Activated naive CD4-positive, alpha-beta T cell treated with anti-CD3 and anti-CD28 coated beads for 36 hours (primary cell): ENCODE results near the gene ZNF219. TPM values are rescaled to one million over a fixed set of nuclear protein-coding genes. Genes with fewer than 3 reads are reported as not detected.
A peak's percentile ranks its signal among the peaks of the same experiment; 100 is the strongest.

Source experiments
- CTCF ChIA-PET: fragments of 350-600 bp; sonication (Branson Sonifier 250); formaldehyde crosslinking; loops from one replicate; lab custom pipeline; 2021; ENCODE audit warnings: antibody characterized with exemption; lab: Charles Lee
- DNase-seq: peaks from one replicate; pipeline ENCODE4 v3.0.0-alpha.2; 2020
- H3K27ac Mint-ChIP-seq: one replicate; pipeline ENCODE4 v1.8.0; 2021; ENCODE audit warnings: mild to moderate bottlenecking, mixed read lengths
- H3K27me3 Mint-ChIP-seq: one replicate; pipeline ENCODE4 v1.8.0; 2021; ENCODE audit warnings: low read depth, mixed read lengths
- H3K36me3 Mint-ChIP-seq: one replicate; pipeline ENCODE4 v1.8.0; 2021; ENCODE audit warnings: low read depth, mixed read lengths
- H3K4me1 Mint-ChIP-seq: one replicate; pipeline ENCODE4 v1.8.0; 2021; ENCODE audit warnings: low read depth, mixed read lengths
- H3K4me3 Mint-ChIP-seq: one replicate; pipeline ENCODE4 v1.8.0; 2021; ENCODE audit warnings: mild to moderate bottlenecking, moderate library complexity, mixed read lengths
- H3K9me3 Mint-ChIP-seq: one replicate; pipeline ENCODE4 v1.8.0; 2021; ENCODE audit warnings: mixed read lengths
- intact Hi-C: fragments of 100-400 bp; cut with micrococcal nuclease; formaldehyde crosslinking; loops from one replicate; pipeline ENCODE4 v1.15.1; 2023
- total RNA-seq, 2 experiments: library from RNA; stranded (reverse); gene quantifications; one replicate each; pipeline ENCODE4 v1.2.3, GENCODE V29; 2021

The ZNF219 gene
- total RNA-seq, 2 experiments from 2014 or later, result 8.3 to 9.2 TPM

DNA sequence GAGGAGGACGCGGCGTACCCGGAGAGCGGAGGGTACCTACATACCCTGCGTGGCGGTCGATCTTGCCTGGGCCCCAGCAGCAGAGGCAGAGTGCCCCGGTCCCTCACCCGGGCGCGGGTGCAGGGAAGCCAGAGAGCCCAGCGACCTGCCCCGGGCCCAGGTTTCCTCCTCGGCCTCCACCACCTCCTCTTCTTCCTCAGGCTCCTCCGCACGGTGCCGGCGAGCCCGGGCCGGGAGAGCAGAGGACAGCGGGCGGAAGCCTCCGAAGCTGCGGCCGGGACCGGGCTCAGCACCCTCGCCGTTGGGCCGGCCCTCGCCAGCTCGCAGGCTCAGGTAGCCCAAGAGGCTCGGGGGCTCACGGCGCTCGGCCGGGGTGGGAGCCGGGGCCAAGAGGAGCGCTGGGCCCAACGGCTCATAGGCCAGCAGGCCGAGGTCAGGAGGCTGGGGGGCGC is 6.6 kb downstream of the ZNF219 start:
- no peak for DNase-seq
- H3K9me3 Mint-ChIP-seq, result no peaks in the 10 kb centered on the region
- CTCF ChIA-PET, result interaction anchor here (0.6 to 6.9 kb wide), 31 partner anchors 9 to 365 kb away, joined by 3 to 168 read pairs (median 7); partner anchors contain the start of genes ARHGEF40, OR5AU1, SLC39A2 and TMEM253
- no peak overlapping the region for H3K4me3 Mint-ChIP-seq
- intact Hi-C loops, result loop anchor here (1.0 kb wide), 3 partner anchors 12 to 78 kb away; no protein-coding TSS in a partner anchor
- H3K27me3 Mint-ChIP-seq, result no peaks in the 10 kb centered on the region
- H3K4me1 Mint-ChIP-seq, result peaks cover 15% of the 10 kb centered on the region
- no peaks in the 10 kb centered on the region for H3K36me3 Mint-ChIP-seq
- H3K27ac Mint-ChIP-seq, result no peak overlapping the region

GRCh38 chr14:21090940-21091663 is 7.4 kb downstream of the ZNF219 start:
- CTCF ChIA-PET, result interaction anchor here (0.6 to 8.6 kb wide), 19 partner anchors 8 to 93 kb away, joined by 4 to 168 read pairs (median 17); partner anchors contain the start of genes ARHGEF40, SLC39A2 and TMEM253
- Mint-ChIP-seq H3K4me1 (peaks cover 18% of the 10 kb centered on the region), H3K27me3 (no peaks in the 10 kb centered on the region), H3K36me3 (no peaks in the 10 kb centered on the region), H3K27ac (no peak overlapping the region), H3K4me3 (no peak overlapping the region), H3K9me3 (no peaks in the 10 kb centered on the region)
- DNase-seq, result no peak
- intact Hi-C loops, result no loop called here

GRCh38 chr14:21090194-21090939 is 8.1 kb downstream of the ZNF219 start:
- Mint-ChIP-seq H3K27me3 (no peaks in the 10 kb centered on the region), H3K4me3 (no peak overlapping the region), H3K4me1 (peaks cover 18% of the 10 kb centered on the region), H3K27ac (no peak overlapping the region), H3K36me3 (no peaks in the 10 kb centered on the region), H3K9me3 (no peaks in the 10 kb centered on the region)
- intact Hi-C loops, result no loop called here
- CTCF ChIA-PET, result interaction anchor here (0.6 to 8.6 kb wide), 8 partner anchors 9 to 85 kb away, joined by 3 to 111 read pairs (median 20); partner anchors contain the start of gene ARHGEF40
- peak; percentile 39 for DNase-seq

- Mint-ChIP-seq H3K4me3 (no peak overlapping the region), H3K27ac (no peak overlapping the region), H3K27me3 (no peaks in the 10 kb centered on the region), H3K36me3 (no peaks in the 10 kb centered on the region), H3K4me1 (peaks cover 18% of the 10 kb centered on the region), H3K9me3 (no peaks in the 10 kb centered on the region)
- intact Hi-C loops, result no loop called here
- CTCF ChIA-PET, result interaction anchor here (0.6 to 8.6 kb wide), 13 partner anchors 8 to 121 kb away, joined by 3 to 111 read pairs (median 4); partner anchors contain the start of gene ARHGEF40
- DNase-seq, result no peak
Observed at GRCh38 chr14:21089877-21090193, 8.6 kb downstream of the ZNF219 start.

GRCh38 chr14:21089271-21089670 is 9.2 kb downstream of the ZNF219 start:
- no peaks in the 10 kb centered on the region for H3K9me3 Mint-ChIP-seq
- CTCF ChIA-PET, result interaction anchor here (0.6 to 8.6 kb wide), 16 partner anchors 8 to 230 kb away, joined by 3 to 111 read pairs (median 4); partner anchors contain the start of gene ARHGEF40
- H3K36me3 Mint-ChIP-seq, result no peaks in the 10 kb centered on the region
- no peak for DNase-seq
- peaks cover 18% of the 10 kb centered on the region for H3K4me1 Mint-ChIP-seq
- no peak overlapping the region for H3K4me3 Mint-ChIP-seq
- H3K27me3 Mint-ChIP-seq, result no peaks in the 10 kb centered on the region
- intact Hi-C loops, result no loop called here
- H3K27ac Mint-ChIP-seq, result no peak overlapping the region

- CTCF ChIA-PET, result interaction anchor here (0.7 to 8.6 kb wide), 11 partner anchors 11 to 230 kb away, joined by 3 to 111 read pairs (median 4); partner anchors contain the start of gene ARHGEF40
- Mint-ChIP-seq H3K27me3 (no peaks in the 10 kb centered on the region), H3K4me3 (no peak overlapping the region), H3K27ac (no peak overlapping the region), H3K36me3 (no peaks in the 10 kb centered on the region), H3K9me3 (no peaks in the 10 kb centered on the region), H3K4me1 (peaks cover 18% of the 10 kb centered on the region)
- intact Hi-C loops, result no loop called here
- no peak for DNase-seq
Observed at GRCh38 chr14:21088687-21089086, 9.8 kb downstream of the ZNF219 start.

GRCh38 chr14:21087294-21088091 is 11.0 kb downstream of the ZNF219 start:
- H3K27ac Mint-ChIP-seq, result no peak overlapping the region
- no peaks in the 10 kb centered on the region for H3K36me3 Mint-ChIP-seq
- peak; percentile 56 for DNase-seq
- intact Hi-C loops, result loop anchor here (1.0 kb wide), 1 partner anchor 17 kb away; no protein-coding TSS in a partner anchor
- no peaks in the 10 kb centered on the region for H3K9me3 Mint-ChIP-seq
- CTCF ChIA-PET, result interaction anchor here (0.6 to 8.6 kb wide), 14 partner anchors 9 to 115 kb away, joined by 3 to 111 read pairs (median 4); partner anchors contain the start of genes ARHGEF40 and TMEM253
- peaks cover 14% of the 10 kb centered on the region for H3K4me1 Mint-ChIP-seq
- H3K27me3 Mint-ChIP-seq, result no peaks in the 10 kb centered on the region
- no peak overlapping the region for H3K4me3 Mint-ChIP-seq

GRCh38 chr14:21086908-21087293 is 11.6 kb downstream of the ZNF219 start:
- CTCF ChIA-PET, result interaction anchor here (0.6 to 8.6 kb wide), 9 partner anchors 10 to 72 kb away, joined by 3 to 111 read pairs (median 6); partner anchors contain the start of genes ARHGEF40 and TMEM253
- intact Hi-C loops, result loop anchor here (1.0 kb wide), 1 partner anchor 17 kb away; no protein-coding TSS in a partner anchor
- no peaks in the 10 kb centered on the region for H3K36me3 Mint-ChIP-seq
- no peak overlapping the region for H3K4me3 Mint-ChIP-seq
- no peaks in the 10 kb centered on the region for H3K27me3 Mint-ChIP-seq
- H3K27ac Mint-ChIP-seq, result no peak overlapping the region
- DNase-seq, result no peak
- no peaks in the 10 kb centered on the region for H3K9me3 Mint-ChIP-seq
- peaks cover 13% of the 10 kb centered on the region for H3K4me1 Mint-ChIP-seq

GRCh38 chr14:21084998-21085853 is 13.2 kb downstream of the ZNF219 start:
- H3K4me3 Mint-ChIP-seq, result no peak overlapping the region
- H3K27ac Mint-ChIP-seq, result no peak overlapping the region
- no peaks in the 10 kb centered on the region for H3K36me3 Mint-ChIP-seq
- peaks cover 13% of the 10 kb centered on the region for H3K4me1 Mint-ChIP-seq
- H3K9me3 Mint-ChIP-seq, result no peaks in the 10 kb centered on the region
- CTCF ChIA-PET, result interaction anchor here (0.9 to 8.6 kb wide), 8 partner anchors 11 to 114 kb away, joined by 3 to 111 read pairs (median 10); partner anchors contain the start of genes ARHGEF40 and TMEM253
- H3K27me3 Mint-ChIP-seq, result no peaks in the 10 kb centered on the region
- intact Hi-C loops, result no loop called here
- DNase-seq, result no peak

GRCh38 chr14:21084396-21084795 is 14.1 kb downstream of the ZNF219 start:
- H3K36me3 Mint-ChIP-seq, result no peaks in the 10 kb centered on the region
- peaks cover 13% of the 10 kb centered on the region for H3K4me1 Mint-ChIP-seq
- no peak overlapping the region for H3K4me3 Mint-ChIP-seq
- H3K27ac Mint-ChIP-seq, result no peak overlapping the region
- H3K27me3 Mint-ChIP-seq, result no peaks in the 10 kb centered on the region
- H3K9me3 Mint-ChIP-seq, result no peaks in the 10 kb centered on the region
- intact Hi-C loops, result no loop called here
- CTCF ChIA-PET, result interaction anchor here (1.5 to 8.6 kb wide), 5 partner anchors 8 to 69 kb away, joined by 6 to 60 read pairs (median 13); partner anchors contain the start of gene ARHGEF40
- DNase-seq, result no peak
